Ectodermal cell (in vitro differentiated cells): ENCODE data around the gene DLG1.
A peak's percentile ranks its signal among the peaks of the same experiment; 100 is the strongest.

Experiments
- H3K27ac ChIP-seq: 2 replicates; pipeline ENCODE4 v1.7.0; 2013; ENCODE audit warnings: mild to moderate bottlenecking, low read depth, low read length; ENCODE audit not compliant: insufficient read depth, poor library complexity, severe bottlenecking
- H3K27me3 ChIP-seq: 2 replicates; pipeline ENCODE4 v1.7.0; 2013; ENCODE audit warnings: mild to moderate bottlenecking, low read length; ENCODE audit not compliant: insufficient read depth, control insufficient read depth, poor library complexity, severe bottlenecking
- H3K36me3 ChIP-seq: one replicate; pipeline ENCODE4 v1.7.0; 2013; ENCODE audit warnings: low read length; ENCODE audit not compliant: control insufficient read depth, insufficient read depth
- H3K4me1 ChIP-seq: one replicate; pipeline ENCODE4 v1.7.0; 2013; ENCODE audit warnings: low read length; ENCODE audit not compliant: control insufficient read depth, insufficient read depth
- H3K4me3 ChIP-seq: 2 replicates; pipeline ENCODE4 v1.7.0; 2013; ENCODE audit warnings: low read depth, low read length, control low read depth; ENCODE audit not compliant: insufficient read depth
- H3K9me3 ChIP-seq: 2 replicates; pipeline ENCODE4 v1.7.0; 2013; ENCODE audit warnings: mild to moderate bottlenecking, low read length, moderate library complexity; ENCODE audit not compliant: control insufficient read depth
- WGBS, 2 experiments: methylation state at CpG; one replicate each; pipeline ENCODE4 v1.1.7; 2013; ENCODE audit warnings: missing lambda C conversion rate in 2 of 2; 5-methylcytosine and 5-hydroxymethylcytosine counted together

Gene DLG1

GRCh38 chr3:197302696-197303341 lies 4.4 kb upstream of the DLG1 start:
- no peak overlapping the region for H3K4me3 ChIP-seq
- H3K27ac ChIP-seq, result no peak overlapping the region
- peaks cover 18% of the 10 kb centered on the region for H3K27me3 ChIP-seq
- no peaks in the 10 kb centered on the region for H3K36me3 ChIP-seq
- 86 to 90% methylated on average over 3 of the region's 3 CpGs for WGBS, 2 experiments
- no peaks in the 10 kb centered on the region for H3K9me3 ChIP-seq
- peaks cover 5% of the 10 kb centered on the region for H3K4me1 ChIP-seq

GRCh38 chr3:197302033-197302432 lies 3.6 kb upstream of the DLG1 start:
- H3K9me3 ChIP-seq, result no peaks in the 10 kb centered on the region
- no peak overlapping the region for H3K4me3 ChIP-seq
- 96 to 100% methylated on average over 3 of the region's 3 CpGs for WGBS, 2 experiments
- H3K27me3 ChIP-seq, result peaks cover 18% of the 10 kb centered on the region
- H3K4me1 ChIP-seq, result peaks cover 5% of the 10 kb centered on the region
- H3K27ac ChIP-seq, result no peak overlapping the region
- H3K36me3 ChIP-seq, result no peaks in the 10 kb centered on the region

- Histone ChIP-seq H3K9me3 (no peaks in the 10 kb centered on the region), H3K27ac (no peak overlapping the region), H3K27me3 (peaks cover 18% of the 10 kb centered on the region), H3K4me3 (no peak overlapping the region), H3K36me3 (peaks cover 4% of the 10 kb centered on the region), H3K4me1 (peaks cover 13% of the 10 kb centered on the region)
- 92 to 93% methylated on average over 7 of the region's 7 CpGs for WGBS, 2 experiments
Measured at GRCh38 chr3:197300361-197300760, 1.9 kb upstream of the DLG1 start.

- peaks cover 13% of the 10 kb centered on the region for H3K4me1 ChIP-seq
- H3K9me3 ChIP-seq, result no peaks in the 10 kb centered on the region
- peaks cover 4% of the 10 kb centered on the region for H3K36me3 ChIP-seq
- no peak overlapping the region for H3K27ac ChIP-seq
- WGBS, 2 experiments, result 15 to 16% methylated on average over 42 of the region's 42 CpGs
- peak overlapping the region; percentile 51 for H3K4me3 ChIP-seq
- H3K27me3 ChIP-seq, result peaks cover 18% of the 10 kb centered on the region
Measured at GRCh38 chr3:197298945-197299854, 788 bp upstream of the DLG1 start.

DNA sequence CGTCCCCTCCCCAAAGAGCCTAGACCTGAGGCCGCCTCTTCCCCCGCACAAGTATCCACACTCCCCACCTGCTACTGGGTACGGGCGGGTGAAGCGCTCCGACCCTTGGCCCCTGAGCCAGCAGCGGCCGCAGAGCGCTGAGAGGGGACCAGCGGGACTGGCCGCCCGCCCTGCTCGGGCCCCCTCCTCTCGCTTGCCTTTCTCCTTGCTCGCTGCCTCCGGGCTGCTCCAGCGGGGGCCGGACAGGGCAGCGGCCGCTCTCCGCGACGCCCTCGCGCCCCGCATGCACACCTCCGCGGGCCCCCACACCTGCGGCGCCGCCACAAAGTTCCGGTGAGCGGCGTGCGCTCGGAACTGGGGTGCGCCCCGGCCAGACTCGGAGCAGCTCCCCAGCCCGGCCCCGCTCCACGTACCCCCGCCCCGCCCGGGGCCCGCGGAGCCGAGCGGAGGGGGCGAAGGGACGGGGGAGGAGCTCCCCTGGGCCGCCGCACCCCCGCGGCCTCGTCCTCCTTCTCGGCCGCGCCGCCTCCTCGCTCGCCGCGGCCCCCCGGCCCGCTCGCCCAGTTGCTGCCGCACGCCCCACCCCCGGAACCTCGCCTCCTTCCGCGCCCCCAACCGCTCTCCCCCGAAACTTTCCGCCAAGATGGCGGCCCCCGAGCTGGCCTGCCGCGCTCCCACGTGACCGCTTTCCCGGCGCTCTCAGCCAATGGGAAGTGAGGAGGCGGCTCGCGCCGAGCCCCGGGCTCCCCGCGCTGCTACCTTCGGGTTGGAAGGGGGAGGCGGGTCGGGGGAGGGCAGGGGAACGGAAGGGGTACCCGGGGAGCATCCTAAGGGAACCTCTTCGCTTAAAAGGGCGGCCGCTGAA lies 704 bp downstream of the DLG1 start:
- WGBS, 2 experiments, result 0% methylated on average over 98 to 100 of the region's 100 CpGs
- peak overlapping the region; percentile 51 for H3K4me3 ChIP-seq
- H3K27ac ChIP-seq, result peak overlapping the region; percentile 87
- H3K36me3 ChIP-seq, result peaks cover 4% of the 10 kb centered on the region
- H3K27me3 ChIP-seq, result peaks cover 18% of the 10 kb centered on the region
- peaks cover 13% of the 10 kb centered on the region for H3K4me1 ChIP-seq
- no peaks in the 10 kb centered on the region for H3K9me3 ChIP-seq

DNA sequence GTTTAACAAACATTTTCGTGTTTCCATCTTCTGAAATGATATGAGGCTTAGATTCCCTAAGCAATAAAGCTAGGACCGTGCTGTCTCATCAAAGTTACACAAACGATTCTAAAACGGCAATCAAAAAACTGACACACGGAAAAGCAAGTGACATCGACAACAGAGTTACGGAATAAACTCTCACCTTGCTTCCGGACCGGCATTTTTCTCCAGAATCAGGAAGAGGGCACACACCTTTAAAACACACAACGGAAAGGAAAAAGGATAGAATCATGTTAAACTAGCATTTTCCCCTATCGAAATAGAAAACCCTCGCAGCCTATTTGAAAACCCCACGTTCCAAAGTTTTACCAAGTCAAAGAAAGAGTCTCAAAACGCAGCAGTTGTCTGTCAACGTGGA lies 1.4 kb downstream of the DLG1 start:
- H3K4me3 ChIP-seq, result peak overlapping the region; percentile 51
- peaks cover 9% of the 10 kb centered on the region for H3K36me3 ChIP-seq
- H3K27me3 ChIP-seq, result peaks cover 18% of the 10 kb centered on the region
- 2 to 6% methylated on average over 15 of the region's 15 CpGs for WGBS, 2 experiments
- peaks cover 13% of the 10 kb centered on the region for H3K4me1 ChIP-seq
- H3K9me3 ChIP-seq, result no peaks in the 10 kb centered on the region
- H3K27ac ChIP-seq, result no peak overlapping the region

DNA sequence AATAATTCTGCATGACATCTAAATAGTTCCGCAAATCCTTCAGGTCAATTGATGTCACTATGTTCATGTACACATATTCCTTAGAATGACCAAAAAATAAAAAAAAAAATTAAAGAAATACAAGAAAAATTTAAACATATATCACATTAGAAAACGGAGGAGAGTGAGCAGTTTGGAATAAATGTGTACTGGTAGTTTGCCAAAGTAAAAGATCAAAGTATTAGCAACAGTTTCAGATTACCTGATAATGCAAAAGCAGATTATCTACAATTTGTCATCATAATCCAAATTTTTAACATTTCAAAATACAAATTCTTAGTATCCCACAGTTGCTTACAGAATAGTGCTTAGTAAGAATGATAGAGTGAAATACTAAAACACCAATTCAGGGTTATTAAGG lies 1.9 kb downstream of the DLG1 start:
- Histone ChIP-seq H3K4me3 (peak overlapping the region; percentile 51), H3K9me3 (no peaks in the 10 kb centered on the region), H3K27ac (no peak overlapping the region), H3K36me3 (peaks cover 9% of the 10 kb centered on the region), H3K27me3 (peaks cover 18% of the 10 kb centered on the region), H3K4me1 (peaks cover 13% of the 10 kb centered on the region)
- 100% methylated on average over 1 of the region's 2 CpGs for WGBS, 2 experiments

- Histone ChIP-seq H3K36me3 (peaks cover 9% of the 10 kb centered on the region), H3K27ac (no peak overlapping the region), H3K9me3 (no peaks in the 10 kb centered on the region), H3K4me3 (peak overlapping the region; percentile 8), H3K4me1 (peaks cover 13% of the 10 kb centered on the region), H3K27me3 (peaks cover 18% of the 10 kb centered on the region)
- WGBS, 2 experiments, result 71 to 100% methylated on average over 1 of the region's 2 CpGs
Measured at GRCh38 chr3:197295871-197296270, 2.5 kb downstream of the DLG1 start.

GRCh38 chr3:197293605-197294237 lies 4.7 kb downstream of the DLG1 start:
- Histone ChIP-seq H3K9me3 (no peaks in the 10 kb centered on the region), H3K27me3 (no peaks in the 10 kb centered on the region), H3K36me3 (peaks cover 15% of the 10 kb centered on the region), H3K27ac (no peak overlapping the region), H3K4me1 (peaks cover 13% of the 10 kb centered on the region), H3K4me3 (no peak overlapping the region)
- 95 to 98% methylated on average over 4 of the region's 4 CpGs for WGBS, 2 experiments
